Nephron progenitor cell (in vitro differentiated cells): ENCODE measurements around the gene ATP6V1G2.

Experiments
- DNase-seq: peaks from one replicate; pipeline ENCODE4 v3.0.0; 2021
- H3K27ac Mint-ChIP-seq: 2 replicates; pipeline ENCODE4 v1.8.0; 2021; ENCODE audit warnings: mild to moderate bottlenecking, moderate library complexity, mixed read lengths
- H3K27me3 Mint-ChIP-seq: 2 replicates; pipeline ENCODE4 v1.8.0; 2021; ENCODE audit warnings: mild to moderate bottlenecking, low read depth, mixed read lengths; ENCODE audit not compliant: poor library complexity
- H3K36me3 Mint-ChIP-seq: 2 replicates; pipeline ENCODE4 v1.8.0; 2021; ENCODE audit warnings: low read depth, mixed read lengths
- H3K4me1 Mint-ChIP-seq: 2 replicates; pipeline ENCODE4 v1.8.0; 2021; ENCODE audit warnings: mixed read lengths
- H3K4me3 Mint-ChIP-seq: 2 replicates; pipeline ENCODE4 v1.8.0; 2021; ENCODE audit warnings: mild to moderate bottlenecking, moderate library complexity, mixed read lengths
- H3K9me3 Mint-ChIP-seq: 2 replicates; pipeline ENCODE4 v1.8.0; 2021; ENCODE audit warnings: mild to moderate bottlenecking, moderate library complexity, mixed read lengths
- TF ChIP-seq, protein P1 (sequence below): fragments of 200-600 bp; sonication (generic); IDR thresholded peaks from 2 replicates; pipeline ENCODE4 v1.5.0; 2021; ENCODE audit warnings: antibody characterized with exemption

Gene ATP6V1G2

GRCh38 chr6:31573239-31574105, 27.1 kb upstream of the ATP6V1G2 start:
- no peak overlapping the region for H3K4me3 Mint-ChIP-seq
- peaks cover 53% of the 10 kb centered on the region for H3K27me3 Mint-ChIP-seq
- no peak for DNase-seq
- TF ChIP-seq, protein P1, sequence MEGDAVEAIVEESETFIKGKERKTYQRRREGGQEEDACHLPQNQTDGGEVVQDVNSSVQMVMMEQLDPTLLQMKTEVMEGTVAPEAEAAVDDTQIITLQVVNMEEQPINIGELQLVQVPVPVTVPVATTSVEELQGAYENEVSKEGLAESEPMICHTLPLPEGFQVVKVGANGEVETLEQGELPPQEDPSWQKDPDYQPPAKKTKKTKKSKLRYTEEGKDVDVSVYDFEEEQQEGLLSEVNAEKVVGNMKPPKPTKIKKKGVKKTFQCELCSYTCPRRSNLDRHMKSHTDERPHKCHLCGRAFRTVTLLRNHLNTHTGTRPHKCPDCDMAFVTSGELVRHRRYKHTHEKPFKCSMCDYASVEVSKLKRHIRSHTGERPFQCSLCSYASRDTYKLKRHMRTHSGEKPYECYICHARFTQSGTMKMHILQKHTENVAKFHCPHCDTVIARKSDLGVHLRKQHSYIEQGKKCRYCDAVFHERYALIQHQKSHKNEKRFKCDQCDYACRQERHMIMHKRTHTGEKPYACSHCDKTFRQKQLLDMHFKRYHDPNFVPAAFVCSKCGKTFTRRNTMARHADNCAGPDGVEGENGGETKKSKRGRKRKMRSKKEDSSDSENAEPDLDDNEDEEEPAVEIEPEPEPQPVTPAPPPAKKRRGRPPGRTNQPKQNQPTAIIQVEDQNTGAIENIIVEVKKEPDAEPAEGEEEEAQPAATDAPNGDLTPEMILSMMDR = no peak
- H3K4me1 Mint-ChIP-seq = peaks cover 37% of the 10 kb centered on the region
- no peaks in the 10 kb centered on the region for H3K36me3 Mint-ChIP-seq
- peak overlapping the region; percentile 40 for H3K27ac Mint-ChIP-seq
- no peaks in the 10 kb centered on the region for H3K9me3 Mint-ChIP-seq

GRCh38 chr6:31572041-31572911, 25.9 kb upstream of the ATP6V1G2 start, which contains the start of gene LTA:
Gene LTA (plus strand): TSS chr6:31572289. CDS start chr6:31572743, 454 bp downstream.
- H3K27ac Mint-ChIP-seq = no peak within 1 kb of the TSS
- TF ChIP-seq, protein P1 = no peak
- peaks cover 44% of the 10 kb centered on the region for H3K4me1 Mint-ChIP-seq
- no peak within 1 kb of the TSS for H3K4me3 Mint-ChIP-seq
- peaks cover 49% of the 10 kb centered on the region for H3K27me3 Mint-ChIP-seq
- no peaks in the 10 kb centered on the region for H3K36me3 Mint-ChIP-seq
- H3K9me3 Mint-ChIP-seq = no peaks in the 10 kb centered on the region
- DNase-seq = no peak

DNA sequence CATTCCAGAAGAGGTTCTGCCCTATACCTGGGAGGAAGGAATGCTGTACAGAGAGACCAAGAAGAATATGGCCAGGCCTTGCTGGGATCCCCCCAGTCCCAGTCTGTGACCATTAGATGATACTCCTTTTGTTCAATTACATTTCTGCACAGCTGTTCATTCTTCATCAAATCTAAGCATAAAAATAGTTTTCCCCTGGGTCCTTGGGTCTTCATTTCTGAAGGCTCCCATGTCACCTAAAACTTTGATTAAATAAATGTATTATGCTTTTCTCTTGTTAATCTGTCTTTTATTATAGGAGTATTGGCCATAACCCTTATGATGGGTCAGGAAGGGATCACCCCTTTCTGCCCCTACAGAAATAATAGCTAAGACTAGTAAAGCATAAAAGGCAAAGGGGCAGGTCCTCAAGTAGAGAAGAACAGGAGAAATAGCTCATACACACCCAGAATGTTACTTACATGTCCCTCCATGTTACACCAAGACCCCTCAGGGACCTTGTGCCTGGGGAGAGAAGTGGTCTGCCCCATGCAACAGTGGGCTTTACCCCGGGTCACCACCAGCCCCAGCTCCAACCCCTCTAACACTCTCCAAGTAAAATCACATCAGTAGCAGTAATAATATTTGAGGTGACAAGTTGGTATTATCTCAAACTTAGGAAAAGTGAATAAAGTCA, 23.6 kb upstream of the ATP6V1G2 start:
- Mint-ChIP-seq H3K4me3 (no peak overlapping the region), H3K27ac (no peak overlapping the region), H3K36me3 (no peaks in the 10 kb centered on the region), H3K27me3 (peaks cover 32% of the 10 kb centered on the region), H3K4me1 (peaks cover 29% of the 10 kb centered on the region), H3K9me3 (no peaks in the 10 kb centered on the region)
- DNase-seq = no peak
- TF ChIP-seq, protein P1 = no peak

DNA sequence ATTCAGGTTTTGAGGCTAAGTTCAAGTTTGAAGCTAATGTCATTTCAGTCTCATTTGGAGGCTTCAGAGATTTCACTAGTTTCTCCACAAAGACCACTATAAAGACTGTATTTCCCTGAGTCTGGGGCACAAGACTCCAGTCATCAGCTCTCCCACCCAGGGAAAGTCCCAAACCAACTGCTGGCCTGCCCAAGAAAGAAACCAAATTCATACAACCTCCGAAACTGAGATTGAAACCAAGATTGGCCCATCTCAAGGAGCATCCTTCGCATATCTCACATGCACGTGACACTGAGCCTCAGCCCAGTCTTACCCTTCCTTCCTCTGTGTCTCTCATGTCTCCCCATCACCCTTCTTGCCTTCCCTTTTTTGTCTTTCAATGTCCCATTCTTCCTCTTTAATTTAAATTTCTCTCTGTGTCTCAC, 22.1 kb upstream of the ATP6V1G2 start:
- no peak overlapping the region for H3K27ac Mint-ChIP-seq
- no peaks in the 10 kb centered on the region for H3K9me3 Mint-ChIP-seq
- no peak for DNase-seq
- H3K36me3 Mint-ChIP-seq = no peaks in the 10 kb centered on the region
- TF ChIP-seq, protein P1 = no peak
- no peak overlapping the region for H3K4me3 Mint-ChIP-seq
- peaks cover 28% of the 10 kb centered on the region for H3K4me1 Mint-ChIP-seq
- H3K27me3 Mint-ChIP-seq = peaks cover 27% of the 10 kb centered on the region

DNA sequence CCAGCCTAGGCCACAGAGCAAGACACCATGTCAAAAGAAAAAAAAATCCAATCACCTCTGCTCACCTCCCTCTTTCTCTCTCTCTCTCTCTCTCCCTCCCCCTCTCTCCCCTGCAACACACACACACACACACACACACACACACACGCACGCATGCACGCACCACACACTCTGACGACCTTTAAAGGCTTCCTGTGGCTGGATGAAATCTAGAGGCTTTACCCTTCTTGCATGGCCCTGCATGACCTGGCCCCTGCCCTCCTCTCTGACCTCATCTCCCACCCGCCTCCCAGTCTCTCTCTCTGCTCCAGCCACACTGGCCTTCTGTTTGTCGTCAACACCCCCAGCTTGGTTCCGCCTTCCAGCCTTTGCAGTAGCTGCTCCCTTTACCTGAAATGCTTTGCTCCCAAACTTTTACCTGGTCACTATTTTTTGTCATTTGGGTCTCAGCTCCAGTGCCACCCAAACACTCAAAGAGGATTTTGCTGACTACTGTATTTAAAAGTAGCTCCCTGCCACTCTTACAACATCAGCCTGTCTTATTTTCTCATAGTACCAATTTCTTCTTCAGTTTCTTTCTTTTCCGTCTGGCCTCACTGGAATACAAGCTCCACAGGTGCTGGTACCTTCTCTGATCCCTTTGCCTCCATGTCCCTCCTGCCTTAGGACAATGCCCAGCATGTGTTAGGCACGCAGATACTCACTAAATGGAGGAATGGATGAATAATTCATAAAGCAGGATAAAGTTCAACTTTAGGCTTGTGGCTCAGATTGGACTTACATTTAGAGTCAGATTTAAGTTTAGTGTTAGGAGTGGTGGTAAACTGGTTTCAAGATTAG, 21.3 kb upstream of the ATP6V1G2 start:
- peak; percentile 26 for DNase-seq
- Mint-ChIP-seq H3K27ac (peak overlapping the region; percentile 70), H3K27me3 (peaks cover 24% of the 10 kb centered on the region), H3K36me3 (no peaks in the 10 kb centered on the region), H3K4me1 (peaks cover 28% of the 10 kb centered on the region), H3K9me3 (no peaks in the 10 kb centered on the region), H3K4me3 (peak overlapping the region; percentile 39)
- TF ChIP-seq, protein P1 = no peak
